Spleen (tissue), 11 donors: Measurements from ENCODE around the gene TNNI3. TPM values are rescaled to one million over a fixed set of nuclear protein-coding genes. Genes with fewer than 3 reads are reported as not detected.

Experiments
- DNase-seq: peaks from one replicate; pipeline ENCODE4 v3.0.0-alpha.2; 2020
- H3K27ac ChIP-seq, 8 donors: fragments of 200-600 bp; sonication (generic) in 7 of 8; 1 replicate in 4 of 8; 2 replicates in 4 of 8; pipeline versions ENCODE4 v1.5.0 to v1.8.0; 2016 to 2021; ENCODE audit warnings: inconsistent platforms in 4 of 8, mild to moderate bottlenecking in 4 of 8, moderate library complexity in 1 of 8
- H3K27me3 ChIP-seq, 7 donors: fragments of 200-600 bp; sonication (generic) in 6 of 7; replicated peaks in 1 of 7; 1 replicate in 4 of 7; 2 replicates in 3 of 7; pipeline versions ENCODE4 v1.5.0 to v1.8.0; 2016 to 2021; ENCODE audit warnings: inconsistent platforms in 3 of 7, mild to moderate bottlenecking in 1 of 7
- H3K36me3 ChIP-seq, 6 donors: fragments of 200-600 bp; sonication (generic) in 5 of 6; 1 replicate in 4 of 6; 2 replicates in 2 of 6; pipeline versions ENCODE4 v1.5.0 to v1.8.0; 2016 to 2021; ENCODE audit warnings: inconsistent platforms in 2 of 6
- H3K4me1 ChIP-seq, 6 donors: fragments of 200-600 bp; sonication (generic) in 5 of 6; 1 replicate in 3 of 6; 2 replicates in 3 of 6; pipeline versions ENCODE4 v1.5.0 to v1.8.0; 2016 to 2021; ENCODE audit warnings: inconsistent platforms in 3 of 6
- H3K4me3 ChIP-seq, 8 donors: fragments of 200-600 bp; sonication (generic) in 7 of 8; 1 replicate in 4 of 8; 2 replicates in 4 of 8; pipeline versions ENCODE4 v1.5.0 to v1.8.0; 2016 to 2021; ENCODE audit warnings: inconsistent platforms in 4 of 8, mild to moderate bottlenecking in 4 of 8, moderate library complexity in 2 of 8
- H3K9me3 ChIP-seq, 8 donors: fragments of 200-600 bp; sonication (generic) in 7 of 8; 1 replicate in 4 of 8; 2 replicates in 4 of 8; pipeline versions ENCODE4 v1.5.0 to v1.8.0; 2016 to 2021; ENCODE audit warnings: inconsistent platforms in 4 of 8
- CTCF ChIP-seq, 11 experiments: fragments of 200-600 bp in 7 of 11; fragments of 450-650 bp in 4 of 11; sonication (generic) in 4 of 11; IDR thresholded peaks in 8 of 11; conservative IDR thresholded peaks in 3 of 11; 1 replicate in 7 of 11; 2 replicates in 4 of 11; pipeline versions ENCODE4 v1.4.0 to v1.8.0; 2016 to 2021; ENCODE audit warnings: antibody characterized with exemption in 11 of 11, inconsistent platforms in 4 of 11, mild to moderate bottlenecking in 1 of 11
- POLR2A ChIP-seq, 3 donors: fragments of 450-650 bp; IDR thresholded peaks; one replicate each; pipeline ENCODE4 v1.5.1; 2017; ENCODE audit warnings: antibody characterized with exemption in 3 of 3, mild to moderate bottlenecking in 1 of 3
- POLR2AphosphoS5 ChIP-seq, 3 donors: sonication (generic); formaldehyde crosslinking; IDR thresholded peaks; one replicate each; pipeline ENCODE4 v1.5.1; 2017; ENCODE audit warnings: antibody characterized with exemption in 3 of 3
- WGBS, 5 donors: extraction: QIAGEN DNeasy Blood & Tissue Kit in 3 of 5; methylation state at CpG; one replicate each; pipeline versions ENCODE4 v1.1.5 to v1.1.7; 2013 to 2018; 5-methylcytosine and 5-hydroxymethylcytosine counted together
- intact Hi-C: fragments of 100-400 bp; cut with DNase I; formaldehyde crosslinking; loops from one replicate; pipeline ENCODE4 v1.15.0; 2023; ENCODE audit warnings: low total_unique reads
- polyA plus RNA-seq, 3 donors: library from polyadenylated mRNA; stranded (reverse); fragments of 200-250 nt; gene quantifications; one replicate each; pipeline ENCODE4 v1.2.1, GENCODE V29; 2013
- total RNA-seq, 7 donors: library from RNA; depleted of rRNA in 3 of 7; stranded (reverse); fragments of >200 nt in 3 of 7; fragmentation: NEBNext Ultra II Directional in 4 of 7; extraction: Animal tissue kit (Norgen Biotek cat#: 25700) in 4 of 7; gene quantifications; one replicate each; pipeline versions ENCODE4 v1.1.0 to v1.2.1, GENCODE V29; 2016 to 2021
- donor health status: healthy with polysubstance abuse.
- donor health status: DM: no; HTN: no; CAD: no; lungs with moderate emphysema.
- donor health status: DM: no; HTN: no; CAD: no.
- donor health status: Bipolar disorder and iron deficiency.
- donor health status: healthy.
- donor health status: DM: no; HTN: no; CAD: no.
- donor health status: DM: yes; HTN: yes; CAD: no.

The TNNI3 gene
- total and polyA plus RNA-seq, 10 donors = 0.15 to 0.74 (median 0.70) TPM; not detected in 7

GRCh38 chr19:55161571-55162322, 4.2 kb upstream of the TNNI3 start:
- no peak for DNase-seq
- Histone ChIP-seq H3K4me3 (no peak overlapping the region), H3K27me3 (peaks cover 5 to 100% (median 71%) of the 10 kb centered on the region in 7 donors), H3K9me3 (no peaks in the 10 kb centered on the region), H3K36me3 (no peaks in the 10 kb centered on the region), H3K4me1 (peaks cover 0 to 26% (median 17%) of the 10 kb centered on the region in 6 donors), H3K27ac (no peak overlapping the region)
- intact Hi-C loops = no loop called here
- 28 to 58% (median 32%) methylated on average over 22 to 61 of the region's 61 CpGs for WGBS, 5 donors
- TF ChIP-seq CTCF (IDR thresholded peaks at IDR 0.05 in 8 of 11, conservative IDR thresholded peaks at IDR 0.05 in 3 of 11) = no peak
- TF ChIP-seq POLR2AphosphoS5 (IDR thresholded peaks at IDR 0.05) = no peak
- no peak for TF ChIP-seq POLR2A (IDR thresholded peaks at IDR 0.05)

GRCh38 chr19:55160986-55161365, 3.4 kb upstream of the TNNI3 start:
- Histone ChIP-seq H3K4me1 (peaks cover 0 to 26% (median 9%) of the 10 kb centered on the region in 6 donors), H3K9me3 (peaks cover 0 to 3% (median 0%) of the 10 kb centered on the region in 8 donors), H3K27me3 (peaks cover 0 to 100% (median 71%) of the 10 kb centered on the region in 7 donors), H3K27ac (no peak overlapping the region), H3K36me3 (no peaks in the 10 kb centered on the region), H3K4me3 (peak overlapping the region in 1 of 8 donors; percentile 42)
- no peak for DNase-seq
- intact Hi-C loops = no loop called here
- TF ChIP-seq CTCF (IDR thresholded peaks at IDR 0.05 in 8 of 11, conservative IDR thresholded peaks at IDR 0.05 in 3 of 11) (no peak), POLR2A (IDR thresholded peaks at IDR 0.05) (no peak), POLR2AphosphoS5 (IDR thresholded peaks at IDR 0.05) (no peak)
- 20 to 28% (median 26%) methylated on average over 1 to 32 of the region's 32 CpGs for WGBS, 5 donors

DNA sequence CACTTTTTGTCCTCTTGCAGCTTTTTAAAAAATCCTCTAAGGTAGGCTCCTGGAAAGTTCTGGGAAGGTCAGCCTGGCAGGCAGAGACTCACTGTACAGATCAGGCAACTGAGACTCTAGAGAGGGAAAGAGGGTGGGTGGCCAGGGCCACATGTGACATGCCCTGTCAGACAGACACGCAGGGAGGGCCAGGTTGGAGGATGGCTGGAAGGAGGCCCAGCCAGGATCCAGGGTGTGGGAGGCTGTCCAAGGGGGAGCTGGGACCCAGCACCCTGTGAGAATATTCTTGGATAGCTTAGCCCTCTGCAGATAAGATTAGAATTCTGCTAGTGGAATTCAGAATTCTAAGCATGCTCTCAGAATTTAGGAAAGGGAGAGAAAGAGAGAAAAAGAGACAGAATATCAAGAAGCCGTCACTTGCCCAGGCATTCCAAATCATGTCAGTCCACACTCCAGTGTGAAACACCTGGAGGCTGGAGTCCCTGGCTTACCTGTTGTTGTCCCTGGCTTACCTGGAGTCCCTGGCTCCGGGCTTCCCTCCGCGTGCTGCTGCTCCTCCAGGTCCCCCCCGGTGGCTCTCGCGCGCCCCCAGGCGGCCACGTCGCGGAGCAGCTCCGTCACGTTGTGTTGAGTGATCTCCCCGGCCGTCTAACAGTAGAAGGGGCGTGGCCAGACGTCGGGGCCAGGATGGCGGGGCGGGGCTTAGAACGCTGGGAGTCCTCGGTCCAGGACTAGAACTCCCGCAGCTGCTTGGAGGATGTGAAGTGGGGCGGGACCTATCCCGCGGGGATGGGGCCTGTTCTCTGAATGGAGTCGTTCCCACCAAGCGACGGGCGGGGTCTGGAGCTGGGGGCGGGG, 2.8 kb upstream of the TNNI3 start:
- Histone ChIP-seq H3K4me3 (peak overlapping the region in 1 of 8 donors; percentile 42), H3K27ac (no peak overlapping the region), H3K9me3 (peaks cover 0 to 3% (median 0%) of the 10 kb centered on the region in 8 donors), H3K36me3 (no peaks in the 10 kb centered on the region), H3K27me3 (peaks cover 0 to 98% (median 67%) of the 10 kb centered on the region in 7 donors), H3K4me1 (peaks cover 0 to 27% (median 6%) of the 10 kb centered on the region in 6 donors)
- intact Hi-C loops = no loop called here
- DNase-seq = peak; percentile 95
- TF ChIP-seq POLR2A (IDR thresholded peaks at IDR 0.05) (no peak), POLR2AphosphoS5 (IDR thresholded peaks at IDR 0.05) (peak; percentile 27 to 74 (median 55)), CTCF (IDR thresholded peaks at IDR 0.05 in 8 of 11, conservative IDR thresholded peaks at IDR 0.05 in 3 of 11) (peak; percentile 62 to 90 (median 77))
- 4 to 7% (median 6%) methylated on average over 24 to 33 of the region's 33 CpGs for WGBS, 5 donors
